Sigmoid colon (tissue), 3 donors: ENCODE data around the gene HADHA.

Experiments used
- POLR2A ChIP-seq, 2 donors: fragments of 450-650 bp; IDR thresholded peaks; one replicate each; pipeline ENCODE4 v1.6.1; 2016; ENCODE audit warnings: antibody characterized with exemption in 2 of 2, mild to moderate bottlenecking in 2 of 2, moderate library complexity in 2 of 2
- TF ChIP-seq, protein P1 (sequence below), 4 experiments: fragments of 450-650 bp in 3 of 4; fragments of 200-600 bp in 1 of 4; IDR thresholded peaks; one replicate each; pipeline ENCODE4 v1.5.1; 2016 to 2019; ENCODE audit warnings: antibody characterized with exemption in 4 of 4, mild to moderate bottlenecking in 3 of 4, moderate library complexity in 2 of 4

GRCh38 chr2:26174691-26175465 is 69.6 kb downstream of the HADHA start:
- TF ChIP-seq, protein P1, sequence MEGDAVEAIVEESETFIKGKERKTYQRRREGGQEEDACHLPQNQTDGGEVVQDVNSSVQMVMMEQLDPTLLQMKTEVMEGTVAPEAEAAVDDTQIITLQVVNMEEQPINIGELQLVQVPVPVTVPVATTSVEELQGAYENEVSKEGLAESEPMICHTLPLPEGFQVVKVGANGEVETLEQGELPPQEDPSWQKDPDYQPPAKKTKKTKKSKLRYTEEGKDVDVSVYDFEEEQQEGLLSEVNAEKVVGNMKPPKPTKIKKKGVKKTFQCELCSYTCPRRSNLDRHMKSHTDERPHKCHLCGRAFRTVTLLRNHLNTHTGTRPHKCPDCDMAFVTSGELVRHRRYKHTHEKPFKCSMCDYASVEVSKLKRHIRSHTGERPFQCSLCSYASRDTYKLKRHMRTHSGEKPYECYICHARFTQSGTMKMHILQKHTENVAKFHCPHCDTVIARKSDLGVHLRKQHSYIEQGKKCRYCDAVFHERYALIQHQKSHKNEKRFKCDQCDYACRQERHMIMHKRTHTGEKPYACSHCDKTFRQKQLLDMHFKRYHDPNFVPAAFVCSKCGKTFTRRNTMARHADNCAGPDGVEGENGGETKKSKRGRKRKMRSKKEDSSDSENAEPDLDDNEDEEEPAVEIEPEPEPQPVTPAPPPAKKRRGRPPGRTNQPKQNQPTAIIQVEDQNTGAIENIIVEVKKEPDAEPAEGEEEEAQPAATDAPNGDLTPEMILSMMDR (IDR thresholded peaks at IDR 0.05): no peak
- no peak for TF ChIP-seq POLR2A (IDR thresholded peaks at IDR 0.05)
